CD4-positive, alpha-beta T cell treated with Interleukin-1 beta for 1 hour (primary cell): ENCODE measurements around the gene RIOK3.
"Not testable (repeated sequence)": the region's sequence is repeated elsewhere in the genome, so short reads cannot be mapped to it uniquely, and the experiment has no call there.

Source experiments
- DNase-seq, 2 donors: peaks; one replicate each; pipeline ENCODE4 v3.0.0-alpha.2; 2020 to 2022

RIOK3 gene

DNA sequence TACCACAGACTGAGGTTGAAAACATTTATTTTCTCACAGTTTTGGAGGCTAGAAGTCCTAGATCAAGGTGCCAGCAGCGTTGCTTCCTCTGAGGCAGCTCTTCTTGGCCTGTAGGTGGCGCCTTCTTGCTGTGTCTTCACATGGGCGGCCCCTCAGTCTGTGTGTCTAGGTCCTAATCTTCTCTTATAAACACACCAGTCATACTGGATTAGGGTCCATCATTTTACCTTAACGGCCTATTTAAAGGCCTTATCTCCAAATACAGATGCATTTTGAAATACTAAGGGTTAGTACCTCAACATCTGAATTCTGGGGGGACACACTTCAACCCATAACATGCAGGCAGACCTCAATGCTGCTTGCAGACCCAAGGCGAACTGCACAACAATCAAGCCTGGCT, 45.8 kb downstream of the RIOK3 start:
- DNase-seq = peak; percentile 79

DNA sequence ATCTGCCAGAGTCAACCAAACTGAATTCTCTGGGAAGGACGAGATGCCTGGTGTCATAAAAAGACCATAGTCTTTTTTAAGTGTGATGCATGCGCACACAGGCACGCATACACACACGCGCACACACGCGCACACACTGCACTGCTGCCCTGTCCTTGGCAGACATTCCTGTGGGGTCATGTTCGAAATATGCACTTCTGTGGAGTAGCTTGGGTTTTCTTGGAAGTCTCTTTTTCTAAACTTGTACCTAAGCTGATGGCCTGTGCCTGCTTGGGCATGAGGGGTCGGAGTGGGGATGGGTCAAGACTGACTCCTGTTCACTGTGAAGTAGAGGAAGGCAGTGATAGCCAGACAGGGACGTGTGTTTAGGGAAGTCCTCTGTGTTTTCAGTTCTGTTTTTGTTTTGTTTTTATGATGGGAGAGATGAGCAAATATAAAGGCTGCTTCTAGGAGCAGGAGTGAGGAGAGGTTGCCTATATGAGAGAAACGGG, 46.2 kb downstream of the RIOK3 start:
- no peak for DNase-seq

DNA sequence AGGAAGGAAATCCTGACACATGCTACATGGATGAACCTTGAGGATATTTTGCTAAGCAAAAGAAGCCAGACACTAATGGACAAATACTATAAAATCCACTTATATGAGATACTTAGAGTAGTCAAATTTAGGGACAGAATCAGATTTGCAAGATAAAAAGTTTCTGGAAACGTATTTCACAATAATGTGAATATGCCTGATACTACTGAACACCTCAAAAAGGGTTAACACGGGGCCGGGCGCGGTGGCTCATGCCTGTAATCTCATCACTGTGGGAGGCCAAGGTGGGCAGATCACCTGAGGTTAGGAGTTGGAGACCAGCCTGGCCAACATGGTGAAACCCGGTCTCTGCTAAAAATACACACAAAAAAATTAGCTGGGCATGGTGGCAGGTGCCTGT, 48.5 kb downstream of the RIOK3 start:
- DNase-seq = no peak

DNA sequence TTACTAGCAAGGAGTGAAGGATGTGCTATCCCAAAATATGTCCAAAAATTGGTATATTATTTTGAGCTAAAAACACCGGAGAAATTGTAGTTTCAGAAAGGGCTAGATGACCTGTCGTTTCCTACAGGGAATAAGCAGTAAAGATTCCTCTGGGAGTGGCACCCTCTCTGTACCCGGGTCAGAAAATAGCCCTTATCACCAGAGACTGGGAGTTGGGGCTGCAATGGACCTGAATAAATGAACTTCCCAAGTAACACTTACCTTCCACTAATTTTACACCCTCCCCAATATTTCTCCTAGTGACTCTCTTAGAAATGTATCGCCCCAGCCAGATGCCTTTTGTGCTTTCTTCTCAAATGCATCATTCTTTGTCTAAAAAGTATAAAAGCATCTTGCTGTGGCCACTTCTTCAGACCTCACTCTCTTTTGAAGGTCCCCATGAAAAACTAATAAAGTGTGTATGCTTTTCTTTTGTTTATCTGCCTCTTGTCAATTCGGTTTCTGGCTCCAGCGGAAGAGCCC, 49.5 kb downstream of the RIOK3 start:
- DNase-seq = no peak

DNA sequence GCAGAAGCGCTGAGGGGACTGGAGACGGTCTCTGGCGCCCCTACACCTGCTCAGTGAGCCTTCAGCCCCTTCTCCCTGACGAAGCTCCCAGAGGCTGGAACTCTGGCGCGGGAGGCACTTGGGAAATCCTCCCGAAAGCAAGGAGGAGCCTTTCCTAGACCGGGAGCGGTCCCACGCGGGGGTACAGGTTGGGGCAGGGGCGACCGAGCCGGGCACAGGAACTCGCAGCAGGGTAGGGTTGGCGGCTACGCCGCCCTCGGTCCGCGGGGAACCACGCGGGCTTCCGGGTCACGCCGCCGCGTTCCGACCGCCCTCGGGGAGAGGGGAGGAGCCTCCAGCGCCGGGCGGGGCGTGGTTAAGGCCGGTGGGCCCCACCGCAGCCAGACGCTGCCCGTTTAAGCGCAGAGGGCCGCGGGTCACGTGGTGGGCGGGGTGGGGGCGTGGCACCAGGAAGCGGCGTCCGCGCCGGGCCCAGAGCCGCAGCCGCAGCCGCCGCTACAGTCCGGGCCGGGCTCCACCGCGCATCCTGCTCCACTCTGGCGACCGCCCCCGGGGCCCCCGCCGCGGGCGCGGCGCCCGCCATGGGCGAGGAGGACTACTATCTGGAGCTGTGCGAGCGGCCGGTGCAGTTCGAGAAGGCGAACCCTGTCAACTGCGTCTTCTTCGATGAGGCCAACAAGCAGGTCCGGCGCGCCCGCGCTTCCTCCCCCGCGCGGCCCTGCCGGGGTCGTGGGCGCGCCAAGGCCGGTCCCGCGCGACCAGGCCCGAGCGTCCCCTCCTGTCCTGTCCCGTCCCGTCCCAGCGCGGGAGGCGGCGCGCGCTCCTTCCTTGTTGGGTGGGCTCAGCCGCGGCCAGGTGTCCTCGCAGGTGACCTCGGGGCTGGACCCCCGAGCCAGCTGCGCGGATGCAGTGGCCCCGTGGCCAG, 50.2 kb downstream of the RIOK3 start, which contains the start of gene RMC1:
TSS of gene RMC1 (plus strand) at position 474 of the 925 bp plus-strand sequence. CDS start at position 582, 108 bp downstream.
- peak; percentile 95 to 97 for DNase-seq

DNA sequence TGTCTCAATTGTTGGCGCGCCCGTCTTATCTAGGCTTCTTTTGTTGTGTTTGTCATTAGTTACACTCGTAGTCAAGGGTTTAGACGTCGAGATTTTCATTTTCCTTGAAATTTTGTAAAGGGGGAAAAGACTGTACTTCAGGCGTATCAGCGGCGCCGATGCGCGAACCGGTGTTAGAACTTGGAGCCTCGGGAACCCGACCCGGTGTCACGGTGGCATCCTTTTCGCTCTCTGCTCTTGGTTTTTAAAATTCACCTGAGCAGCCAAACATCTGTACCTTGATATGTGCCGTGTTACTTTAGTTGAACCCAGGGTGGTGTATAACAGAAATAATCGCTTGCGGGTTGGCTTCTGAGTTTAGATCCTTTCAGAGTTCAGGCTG, 50.9 kb downstream of the RIOK3 start:
- no peak for DNase-seq

DNA sequence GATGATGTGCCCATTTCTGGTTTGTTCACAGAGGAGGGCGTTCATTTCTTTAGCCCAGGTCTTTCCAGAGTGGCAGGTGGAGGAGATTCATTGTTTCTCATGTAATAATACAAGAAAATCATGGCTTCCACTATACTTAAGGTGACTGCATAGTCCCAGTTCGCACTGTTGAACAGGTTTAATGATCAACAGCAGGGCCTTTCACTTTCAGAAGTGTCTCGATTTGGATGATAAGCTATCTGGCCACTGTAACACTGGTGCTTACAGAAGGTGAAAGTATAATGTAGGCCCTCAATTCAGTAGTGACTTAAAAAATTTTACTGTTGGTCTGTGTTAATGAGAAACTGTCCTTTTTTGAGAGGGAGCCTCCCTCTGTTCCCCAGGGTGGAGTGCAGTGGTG, 51.6 kb downstream of the RIOK3 start:
- DNase-seq = peak in 1 of 2 donors; percentile 41

DNA sequence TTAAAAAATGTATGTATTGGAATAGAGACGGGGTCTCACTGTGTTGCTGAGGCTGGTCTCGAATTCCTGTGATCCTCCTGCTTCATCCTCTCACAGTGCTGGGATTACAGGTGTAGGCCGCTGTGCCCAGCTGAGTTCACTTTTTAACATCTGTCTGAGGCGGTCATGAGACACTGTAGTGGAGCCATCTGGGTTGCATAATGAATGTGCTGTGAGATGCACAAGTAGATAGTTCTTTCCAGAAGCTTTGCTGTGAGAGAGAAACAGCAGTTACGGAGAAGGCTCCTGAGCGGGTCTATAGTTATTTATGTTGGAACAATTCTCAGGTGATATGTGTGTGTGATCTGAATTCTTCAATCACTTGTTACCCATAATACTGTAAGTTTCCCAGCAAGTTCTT, 53.3 kb downstream of the RIOK3 start:
- no peak for DNase-seq

DNA sequence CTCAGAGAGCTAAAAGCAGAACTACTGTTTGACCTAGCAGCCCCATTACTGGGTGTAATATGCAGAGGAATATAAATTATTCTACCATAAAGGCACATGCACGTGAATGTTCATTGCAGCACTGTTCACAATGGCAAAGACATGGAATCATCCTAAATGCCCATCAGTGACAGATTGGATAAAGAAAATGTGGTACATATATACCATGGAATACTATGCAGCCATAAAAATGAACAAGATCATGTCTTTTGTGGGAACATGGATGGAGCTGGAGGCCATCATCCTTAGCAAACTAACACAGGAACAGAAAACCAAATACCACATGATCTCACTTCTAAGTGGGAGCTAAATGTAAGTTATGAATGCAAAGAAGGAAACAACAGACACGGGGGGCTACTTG, 57.8 kb downstream of the RIOK3 start:
- DNase-seq = not testable (repeated sequence)

DNA sequence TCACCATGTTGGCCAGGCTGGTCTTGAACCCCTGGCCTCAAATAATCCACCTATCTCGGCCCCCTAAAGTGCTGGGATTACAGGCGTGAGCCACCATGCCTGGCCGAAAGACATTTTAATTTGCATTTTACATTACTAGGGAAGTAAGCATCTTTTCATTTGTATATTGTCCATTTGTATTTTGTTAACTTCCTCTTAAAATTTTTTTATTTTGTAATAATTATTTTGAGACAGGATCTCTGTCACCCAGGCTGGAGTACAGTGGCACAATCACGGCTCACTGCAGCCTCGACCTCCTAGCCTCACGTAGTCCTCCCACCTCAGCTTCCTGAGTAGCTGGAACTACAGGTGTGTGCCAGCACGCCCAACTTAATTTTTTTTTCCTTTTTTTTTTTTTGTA, 59.1 kb downstream of the RIOK3 start:
- not testable (repeated sequence) for DNase-seq

DNA sequence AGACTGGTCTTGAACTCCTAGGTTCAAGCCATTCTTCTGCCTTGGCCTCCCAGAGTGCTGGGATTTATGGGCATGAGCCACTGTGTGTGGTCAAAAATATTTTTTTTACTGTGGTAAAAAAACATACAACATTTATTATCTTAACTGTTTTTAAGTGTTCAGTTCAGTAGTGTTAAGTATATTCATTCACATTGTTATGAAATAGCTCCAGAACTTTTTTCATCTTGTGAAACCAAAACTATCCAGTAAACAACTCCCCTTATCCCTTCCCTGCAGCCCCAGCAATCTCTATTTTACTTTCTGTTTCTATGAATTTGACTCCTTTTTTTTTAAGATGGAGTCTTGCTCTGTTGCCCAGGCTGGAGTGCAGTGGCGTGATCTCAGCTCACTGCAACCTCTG, 59.6 kb downstream of the RIOK3 start:
- DNase-seq = no peak

DNA sequence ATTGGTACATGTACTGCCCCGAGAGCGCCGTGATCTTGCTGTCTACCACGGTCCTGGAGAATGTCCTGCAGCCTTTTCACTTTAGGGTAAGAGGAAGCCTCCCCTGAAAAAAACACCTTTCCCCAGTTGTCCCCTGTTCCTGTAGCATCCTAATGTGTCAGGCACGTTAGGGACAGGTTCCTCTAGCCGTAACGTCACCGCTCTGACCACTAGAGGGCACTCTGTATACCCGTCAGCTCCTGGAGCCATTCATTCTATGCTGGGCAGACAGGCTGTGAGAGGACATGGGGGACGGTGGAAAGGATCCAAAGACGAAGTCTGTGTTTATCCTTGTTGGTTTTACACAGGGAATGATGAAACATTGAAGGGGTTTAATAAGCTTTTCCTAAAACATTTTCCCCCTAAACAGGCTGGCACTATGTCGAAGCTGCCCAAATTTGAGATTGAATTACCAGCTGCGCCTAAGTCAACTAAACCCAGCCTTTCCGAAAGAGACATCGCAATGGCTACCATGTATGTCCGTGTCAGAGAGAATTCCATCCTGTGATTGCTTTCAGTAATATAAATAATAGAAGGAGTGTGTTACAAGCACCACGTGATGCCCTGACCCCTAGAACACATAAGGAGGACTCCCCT, 62.9 kb downstream of the RIOK3 start:
- DNase-seq = peak; percentile 75 to 81

DNA sequence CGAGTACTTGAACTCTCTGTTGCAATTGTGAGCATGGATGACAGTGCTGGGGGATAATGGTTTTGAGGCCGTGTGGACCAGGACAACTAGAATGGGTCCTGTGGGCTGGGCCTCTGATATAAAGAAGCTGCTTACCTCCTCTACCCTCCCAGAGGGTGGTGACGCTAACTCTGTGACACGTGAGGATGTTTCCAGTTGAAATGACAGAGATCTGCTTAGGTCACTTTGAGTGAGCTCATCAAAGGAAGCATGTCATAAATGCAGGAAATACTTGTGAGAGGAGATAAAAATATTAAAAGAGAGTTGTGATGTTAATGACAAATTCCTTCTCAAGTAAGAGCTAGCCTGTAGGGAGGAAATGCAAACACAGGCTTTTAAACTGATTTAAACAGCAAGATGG, 66.6 kb downstream of the RIOK3 start:
- no peak for DNase-seq

DNA sequence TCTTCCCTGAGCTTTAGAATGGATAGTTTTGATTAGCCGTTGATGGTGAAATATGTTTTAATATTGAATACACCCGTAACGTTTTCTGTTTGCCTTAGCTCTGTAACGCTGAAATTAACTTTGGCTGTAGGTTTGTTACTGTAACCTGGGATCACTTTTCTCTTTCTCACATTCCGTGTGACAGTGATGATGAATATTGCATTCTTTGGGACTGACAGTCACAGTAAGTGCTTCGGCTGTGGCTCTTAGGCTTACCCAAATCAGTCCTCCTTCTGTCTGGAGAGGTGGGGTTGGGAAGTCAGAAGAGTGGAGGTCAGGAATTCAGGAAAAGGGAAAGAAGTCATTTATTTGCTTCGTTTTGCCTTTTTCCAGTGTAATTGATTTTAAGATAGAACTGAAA, 68.2 kb downstream of the RIOK3 start:
- no peak for DNase-seq

DNA sequence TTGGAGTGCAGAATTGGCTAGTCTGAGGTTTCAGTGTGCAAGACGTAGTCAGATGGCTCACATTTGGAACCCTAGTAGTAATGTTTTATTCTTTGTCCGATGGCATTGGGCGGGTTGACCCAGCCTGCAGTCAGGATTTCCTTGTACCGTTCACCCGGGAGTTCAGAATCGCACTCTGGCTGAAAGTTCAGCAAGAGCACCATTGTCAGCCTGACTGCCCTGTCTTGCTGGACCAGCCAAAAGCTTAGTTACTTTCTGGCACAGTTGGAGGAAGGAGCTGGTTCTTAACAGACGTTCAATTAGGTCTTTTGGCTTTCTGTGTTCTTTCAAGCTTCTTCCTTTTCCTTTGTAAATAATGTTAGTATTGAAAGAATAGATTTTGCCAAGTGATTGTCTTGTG, 68.8 kb downstream of the RIOK3 start:
- no peak for DNase-seq

DNA sequence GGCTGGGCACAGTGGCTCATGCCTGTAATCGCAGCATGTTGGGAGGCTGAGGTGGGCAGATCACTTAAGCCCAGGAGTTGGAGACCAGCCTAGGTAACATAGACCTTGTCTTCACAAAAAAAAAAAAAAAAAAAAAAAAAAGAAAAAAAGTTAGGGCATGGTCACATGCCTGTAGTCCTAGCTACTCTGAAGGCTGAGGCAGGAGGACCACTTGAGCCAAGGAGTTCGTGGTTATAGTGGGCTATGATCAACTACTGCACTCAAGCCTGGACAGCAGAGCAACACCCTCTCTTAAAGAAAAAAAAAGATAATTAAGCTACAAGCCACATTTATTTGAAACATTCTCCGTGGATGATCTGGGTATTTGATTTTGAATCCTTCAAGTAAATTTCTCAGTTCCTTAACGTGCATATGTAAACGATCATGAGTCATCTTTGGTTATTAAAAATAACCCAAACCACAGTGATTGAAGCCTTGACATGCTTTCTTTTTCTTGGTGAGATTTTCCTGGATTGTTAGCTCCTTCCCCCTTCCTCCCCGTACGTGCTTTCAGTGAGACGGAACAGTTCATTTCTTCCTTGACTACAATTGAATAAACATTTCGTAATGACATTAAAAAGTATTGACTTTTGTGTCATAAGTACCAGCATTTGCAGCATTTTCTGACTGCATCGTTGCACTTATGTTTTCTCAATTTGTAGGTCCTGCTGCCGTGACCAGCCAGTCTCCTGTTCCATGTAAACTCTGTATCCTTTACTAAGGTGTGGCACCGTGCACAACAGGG, 70.5 kb downstream of the RIOK3 start:
- DNase-seq = no peak

DNA sequence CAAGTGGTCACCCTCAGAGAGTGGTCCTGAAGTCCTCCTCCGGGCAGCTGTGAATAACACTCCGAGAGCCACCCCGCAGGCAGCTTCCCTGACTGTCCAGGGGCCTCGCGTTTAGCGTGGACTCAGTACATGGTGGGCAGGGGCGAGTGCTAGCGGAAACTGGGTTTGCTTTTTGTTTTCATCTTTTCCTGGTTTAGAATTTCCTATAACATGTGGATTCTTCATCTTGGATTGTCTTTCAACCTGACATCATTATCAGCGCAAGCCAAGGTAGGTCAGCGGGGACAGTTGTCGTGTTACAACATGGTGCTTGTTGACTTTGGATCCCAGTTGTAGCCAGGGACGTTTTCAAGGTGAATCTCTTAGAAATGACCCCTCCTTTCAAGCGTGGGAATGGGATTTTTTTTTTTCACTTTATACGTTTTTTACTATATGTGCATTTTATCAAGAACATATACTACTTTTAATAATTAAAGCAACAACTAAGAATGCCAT, 71.2 kb downstream of the RIOK3 start:
- DNase-seq = no peak

DNA sequence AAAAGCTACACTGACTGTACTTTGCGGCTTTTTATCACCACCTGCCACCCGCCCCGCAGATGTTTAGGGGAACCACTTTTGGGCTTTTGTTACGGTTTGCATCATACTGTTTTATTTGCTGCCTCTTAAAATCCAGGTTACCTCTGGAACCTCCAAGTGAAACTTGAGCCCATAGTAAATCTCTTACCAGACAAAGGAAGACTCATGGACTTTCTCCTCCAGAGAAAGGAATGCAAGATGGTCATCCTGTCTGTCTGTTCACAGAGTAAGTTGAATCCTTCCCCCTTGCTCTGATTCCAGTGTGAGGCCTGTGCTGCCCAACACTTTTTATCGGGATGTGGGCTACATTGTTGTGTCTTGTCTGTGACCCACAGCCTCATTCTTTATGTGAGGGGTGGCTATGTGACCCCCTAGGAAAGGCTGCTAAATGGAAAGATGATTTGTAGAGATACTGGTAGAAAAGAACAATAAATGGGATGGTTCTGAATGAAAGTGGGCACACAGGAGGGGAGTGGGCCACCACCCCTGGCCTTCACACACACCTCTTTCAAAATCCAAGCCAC, 73.5 kb downstream of the RIOK3 start:
- no peak for DNase-seq

DNA sequence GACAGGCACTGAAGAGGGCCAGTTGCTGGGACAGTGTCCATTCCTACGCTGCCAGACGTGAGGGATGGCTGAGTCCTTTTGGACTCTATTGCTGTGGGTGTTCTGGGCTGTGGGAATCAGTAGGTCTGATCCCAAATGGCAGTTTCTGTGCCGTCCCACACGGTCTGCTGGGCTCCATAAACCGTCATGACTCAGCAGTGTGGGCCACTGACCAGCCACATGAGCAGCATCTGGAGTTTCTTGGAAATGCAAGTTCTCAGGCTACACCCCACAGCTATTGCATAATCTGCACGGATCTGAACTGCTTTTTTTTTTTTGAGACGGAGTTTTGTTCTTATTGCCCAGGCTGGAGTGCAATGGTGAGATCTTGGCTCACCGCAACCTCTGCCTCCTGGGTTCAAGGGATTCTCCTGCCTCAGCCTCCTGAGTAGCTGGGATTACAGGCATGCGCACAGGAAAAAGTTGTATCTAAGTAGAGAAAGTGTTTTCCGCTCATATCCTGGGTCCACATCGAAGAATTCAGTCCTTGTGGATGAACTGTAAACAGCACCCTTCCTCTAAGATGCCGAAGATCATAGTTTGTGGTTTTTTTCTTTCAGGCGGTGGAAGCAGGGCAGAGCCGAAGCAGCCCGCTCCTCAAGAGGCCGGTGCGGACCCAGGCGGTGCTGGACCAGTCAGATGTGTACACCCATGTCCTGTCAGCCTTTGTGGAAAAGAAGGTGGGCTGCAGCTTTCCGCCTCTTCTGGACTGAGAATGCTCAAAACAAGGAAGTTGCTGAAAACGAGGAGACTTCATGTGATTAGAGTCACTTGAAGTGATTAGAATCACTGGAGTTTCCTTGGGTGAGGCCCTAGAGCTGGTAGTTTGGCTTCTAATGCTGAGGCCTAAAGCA, 75.7 kb downstream of the RIOK3 start:
- DNase-seq = no peak

DNA sequence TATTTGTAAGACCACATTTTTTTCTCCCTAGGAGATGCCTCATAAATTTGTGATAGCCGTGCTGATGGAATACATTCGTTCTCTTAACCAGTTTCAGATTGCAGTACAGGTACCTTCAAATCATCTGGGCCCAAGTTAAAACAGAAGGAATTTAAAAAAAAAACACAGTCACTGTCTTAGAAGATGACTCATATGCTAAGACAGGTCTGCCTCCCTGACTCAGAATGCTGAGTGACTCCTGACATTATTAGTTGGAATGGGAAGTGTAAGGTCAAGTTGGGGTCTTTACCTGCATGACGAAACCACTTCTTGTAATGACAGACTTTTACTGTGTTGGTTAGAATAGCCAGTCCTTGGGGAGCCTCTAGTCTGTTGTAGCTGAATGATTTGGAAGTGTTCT, 76.5 kb downstream of the RIOK3 start:
- DNase-seq = no peak

DNA sequence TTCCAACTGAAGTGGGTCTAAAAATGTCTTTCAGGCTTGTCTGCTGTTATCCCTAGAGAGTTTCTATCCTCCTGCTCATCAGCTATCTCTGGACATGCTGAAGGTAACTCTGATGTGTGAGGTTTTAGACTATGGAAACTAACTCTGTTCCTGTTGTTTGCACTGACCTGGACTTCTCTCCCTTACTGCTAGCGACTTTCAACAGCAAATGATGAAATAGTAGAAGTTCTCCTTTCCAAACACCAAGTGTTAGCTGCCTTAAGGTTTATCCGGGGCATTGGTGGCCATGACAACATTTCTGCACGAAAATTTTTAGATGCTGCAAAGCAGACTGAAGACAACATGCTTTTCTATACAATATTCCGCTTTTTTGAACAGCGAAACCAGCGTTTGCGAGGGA, 77.1 kb downstream of the RIOK3 start:
- no peak for DNase-seq
